PFSK-1 (cell line): ENCODE data around the gene NECTIN4.

Experiments
- FOXP2 ChIP-seq: optimal IDR thresholded peaks from 2 replicates; pipeline ENCODE3; 2011; ENCODE audit warnings: borderline replicate concordance, control low read depth, inconsistent platforms; ENCODE audit not compliant: insufficient read depth; ENCODE audit errors: extremely low read length, extremely low read depth
- POLR2AphosphoS5 ChIP-seq: IDR thresholded peaks from 2 replicates; pipeline ENCODE4 v1.6.1; 2012; ENCODE audit warnings: low read depth, mild to moderate bottlenecking, control low read depth, low read length, moderate library complexity
- SIN3A ChIP-seq: IDR thresholded peaks from 2 replicates; pipeline ENCODE4 v1.6.1; 2012; ENCODE audit warnings: mild to moderate bottlenecking, low read length, moderate library complexity, borderline replicate concordance; ENCODE audit not compliant: insufficient read depth
- TAF1 ChIP-seq: IDR thresholded peaks from 2 replicates; pipeline ENCODE4 v1.6.1; 2012; ENCODE audit warnings: low read length, control low read depth, borderline replicate concordance; ENCODE audit not compliant: insufficient read depth
- TF ChIP-seq, protein P1 (sequence below), 2 experiments: IDR thresholded peaks; 2 replicates each; pipeline versions ENCODE4 v1.6.1 to v1.8.0; 2011 to 2012; ENCODE audit warnings: low read depth in 2 of 2, low read length in 2 of 2, control low read depth in 1 of 2, inconsistent platforms in 1 of 2, mild to moderate bottlenecking in 1 of 2, moderate library complexity in 1 of 2; ENCODE audit not compliant: insufficient read depth in 1 of 2

DNA sequence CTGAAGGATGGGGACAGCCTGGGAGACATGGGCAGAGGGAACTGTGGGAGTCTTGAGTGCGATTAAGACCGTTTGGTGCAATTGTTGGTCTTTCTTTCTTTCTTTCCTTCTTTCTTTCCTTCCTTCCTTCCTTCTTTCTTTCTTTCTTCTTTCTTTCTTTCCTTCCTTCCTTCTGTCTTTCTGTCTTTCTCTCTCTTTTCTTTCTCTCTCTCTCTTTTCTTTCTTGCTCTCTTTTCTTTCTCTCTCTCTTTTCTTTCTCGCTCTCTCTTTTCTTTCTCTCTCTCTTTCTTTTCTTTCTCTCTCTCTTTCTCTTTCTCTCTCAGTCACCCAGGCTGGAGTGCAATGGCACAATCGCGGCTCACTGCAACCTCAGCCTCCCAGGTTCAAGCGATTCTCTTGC is 5.9 kb upstream of the NECTIN4 start:
- no peak for TF ChIP-seq SIN3A
- TF ChIP-seq, protein P1, sequence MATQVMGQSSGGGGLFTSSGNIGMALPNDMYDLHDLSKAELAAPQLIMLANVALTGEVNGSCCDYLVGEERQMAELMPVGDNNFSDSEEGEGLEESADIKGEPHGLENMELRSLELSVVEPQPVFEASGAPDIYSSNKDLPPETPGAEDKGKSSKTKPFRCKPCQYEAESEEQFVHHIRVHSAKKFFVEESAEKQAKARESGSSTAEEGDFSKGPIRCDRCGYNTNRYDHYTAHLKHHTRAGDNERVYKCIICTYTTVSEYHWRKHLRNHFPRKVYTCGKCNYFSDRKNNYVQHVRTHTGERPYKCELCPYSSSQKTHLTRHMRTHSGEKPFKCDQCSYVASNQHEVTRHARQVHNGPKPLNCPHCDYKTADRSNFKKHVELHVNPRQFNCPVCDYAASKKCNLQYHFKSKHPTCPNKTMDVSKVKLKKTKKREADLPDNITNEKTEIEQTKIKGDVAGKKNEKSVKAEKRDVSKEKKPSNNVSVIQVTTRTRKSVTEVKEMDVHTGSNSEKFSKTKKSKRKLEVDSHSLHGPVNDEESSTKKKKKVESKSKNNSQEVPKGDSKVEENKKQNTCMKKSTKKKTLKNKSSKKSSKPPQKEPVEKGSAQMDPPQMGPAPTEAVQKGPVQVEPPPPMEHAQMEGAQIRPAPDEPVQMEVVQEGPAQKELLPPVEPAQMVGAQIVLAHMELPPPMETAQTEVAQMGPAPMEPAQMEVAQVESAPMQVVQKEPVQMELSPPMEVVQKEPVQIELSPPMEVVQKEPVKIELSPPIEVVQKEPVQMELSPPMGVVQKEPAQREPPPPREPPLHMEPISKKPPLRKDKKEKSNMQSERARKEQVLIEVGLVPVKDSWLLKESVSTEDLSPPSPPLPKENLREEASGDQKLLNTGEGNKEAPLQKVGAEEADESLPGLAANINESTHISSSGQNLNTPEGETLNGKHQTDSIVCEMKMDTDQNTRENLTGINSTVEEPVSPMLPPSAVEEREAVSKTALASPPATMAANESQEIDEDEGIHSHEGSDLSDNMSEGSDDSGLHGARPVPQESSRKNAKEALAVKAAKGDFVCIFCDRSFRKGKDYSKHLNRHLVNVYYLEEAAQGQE (IDR thresholded peaks at IDR 0.05; ENCODE audit: insufficient read depth in 1 of 2, low read depth in 2 of 2, low read length in 2 of 2): no peak
- no peak for TF ChIP-seq TAF1
- no peak for TF ChIP-seq POLR2AphosphoS5
- no peak for TF ChIP-seq FOXP2
